ENCODE data around the gene CDC14B. TPM values are rescaled to one million over a fixed set of nuclear protein-coding genes. Genes with fewer than 3 reads are reported as not detected.
"Not testable (repeated sequence)": the region's sequence is repeated elsewhere in the genome, so short reads cannot be mapped to it uniquely, and the experiment has no call there.

CDC14B gene
- total RNA-seq = 26.0 TPM

GRCh38 chr9:96619491-96620180 is at the start of gene CDC14B:
Gene CDC14B (minus strand): TSS chr9:96619843. CDS start chr9:96619378, 465 bp downstream.
- peak; percentile 63 for DNase-seq

GRCh38 chr9:96668868-96669534 is 49.4 kb upstream of the CDC14B start:
- DNase-seq = no peak

- no peak for DNase-seq
These were observed 47.7 kb upstream of the CDC14B start for GRCh38 chr9:96667363-96667728.

GRCh38 chr9:96666653-96667362 is 47.2 kb upstream of the CDC14B start:
- peak; percentile 60 for DNase-seq

GRCh38 chr9:96665789-96666188 is 46.1 kb upstream of the CDC14B start:
- no peak for DNase-seq

- DNase-seq = no peak
These were observed 44.0 kb upstream of the CDC14B start for GRCh38 chr9:96663506-96664120.

- no peak for DNase-seq
These were observed 42.1 kb upstream of the CDC14B start for GRCh38 chr9:96661711-96662110.

- no peak for DNase-seq
These were observed 41.1 kb upstream of the CDC14B start for GRCh38 chr9:96660692-96661248.

- DNase-seq = peak; percentile 16
These were observed 35.7 kb upstream of the CDC14B start, which contains the start of gene PRXL2C for GRCh38 chr9:96655198-96655851. Gene PRXL2C (minus strand): TSS chr9:96655317. CDS start chr9:96655281, 36 bp downstream.

- peak; percentile 92 for DNase-seq
These were observed 35.0 kb upstream of the CDC14B start for GRCh38 chr9:96654450-96655197.

- DNase-seq = peak; percentile 15
These were observed 32.0 kb upstream of the CDC14B start for GRCh38 chr9:96651626-96652025.

- no peak for DNase-seq
These were observed 30.1 kb upstream of the CDC14B start for GRCh38 chr9:96649620-96650324.

- no peak for DNase-seq
These were observed 26.7 kb upstream of the CDC14B start for GRCh38 chr9:96646081-96646991.

GRCh38 chr9:96644137-96644536 is 24.5 kb upstream of the CDC14B start:
- no peak for DNase-seq

- no peak for DNase-seq
These were observed 21.9 kb upstream of the CDC14B start for GRCh38 chr9:96641514-96641913.

- no peak for DNase-seq
These were observed 19.1 kb upstream of the CDC14B start for GRCh38 chr9:96638606-96639364.

GRCh38 chr9:96636368-96636767 is 16.7 kb upstream of the CDC14B start:
- DNase-seq = no peak

GRCh38 chr9:96633579-96633978 is 13.9 kb upstream of the CDC14B start:
- DNase-seq = not testable (repeated sequence)

GRCh38 chr9:96626912-96627311 is 7.3 kb upstream of the CDC14B start:
- no peak for DNase-seq
